VCaP (cell line): ENCODE data around the gene PLA2G4D.

Source experiments
- H3K27ac ChIP-seq: fragments of 450-650 bp; 2 replicates; pipeline ENCODE4 v1.5.1; 2017
- TF ChIP-seq, protein P1 (sequence below): fragments of 450-650 bp; conservative IDR thresholded peaks from 2 replicates; pipeline ENCODE4 v1.5.1; 2017; ENCODE audit warnings: mild to moderate bottlenecking, moderate library complexity

Gene PLA2G4D

DNA sequence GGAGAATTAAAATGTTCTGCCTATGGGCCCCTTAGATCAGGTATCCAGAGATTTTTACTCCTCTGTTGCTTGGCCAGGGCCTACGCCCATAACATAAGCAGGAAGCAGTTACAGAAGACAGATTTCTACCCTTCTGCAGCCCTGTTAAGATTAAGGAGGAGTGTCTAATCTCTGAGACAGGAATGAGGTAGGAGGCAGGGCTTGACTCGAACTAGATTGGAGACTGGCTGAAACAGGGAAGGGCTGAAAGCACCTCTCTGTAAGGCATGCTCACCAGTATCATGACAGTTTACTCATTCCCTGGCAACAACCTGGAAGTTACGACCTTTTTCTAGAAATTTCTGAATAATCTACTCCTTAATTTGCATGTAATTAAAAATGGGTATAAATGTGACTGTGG is 16.7 kb downstream of the PLA2G4D start:
- TF ChIP-seq, protein P1, sequence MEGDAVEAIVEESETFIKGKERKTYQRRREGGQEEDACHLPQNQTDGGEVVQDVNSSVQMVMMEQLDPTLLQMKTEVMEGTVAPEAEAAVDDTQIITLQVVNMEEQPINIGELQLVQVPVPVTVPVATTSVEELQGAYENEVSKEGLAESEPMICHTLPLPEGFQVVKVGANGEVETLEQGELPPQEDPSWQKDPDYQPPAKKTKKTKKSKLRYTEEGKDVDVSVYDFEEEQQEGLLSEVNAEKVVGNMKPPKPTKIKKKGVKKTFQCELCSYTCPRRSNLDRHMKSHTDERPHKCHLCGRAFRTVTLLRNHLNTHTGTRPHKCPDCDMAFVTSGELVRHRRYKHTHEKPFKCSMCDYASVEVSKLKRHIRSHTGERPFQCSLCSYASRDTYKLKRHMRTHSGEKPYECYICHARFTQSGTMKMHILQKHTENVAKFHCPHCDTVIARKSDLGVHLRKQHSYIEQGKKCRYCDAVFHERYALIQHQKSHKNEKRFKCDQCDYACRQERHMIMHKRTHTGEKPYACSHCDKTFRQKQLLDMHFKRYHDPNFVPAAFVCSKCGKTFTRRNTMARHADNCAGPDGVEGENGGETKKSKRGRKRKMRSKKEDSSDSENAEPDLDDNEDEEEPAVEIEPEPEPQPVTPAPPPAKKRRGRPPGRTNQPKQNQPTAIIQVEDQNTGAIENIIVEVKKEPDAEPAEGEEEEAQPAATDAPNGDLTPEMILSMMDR = no peak
- no peak overlapping the region for H3K27ac ChIP-seq

DNA sequence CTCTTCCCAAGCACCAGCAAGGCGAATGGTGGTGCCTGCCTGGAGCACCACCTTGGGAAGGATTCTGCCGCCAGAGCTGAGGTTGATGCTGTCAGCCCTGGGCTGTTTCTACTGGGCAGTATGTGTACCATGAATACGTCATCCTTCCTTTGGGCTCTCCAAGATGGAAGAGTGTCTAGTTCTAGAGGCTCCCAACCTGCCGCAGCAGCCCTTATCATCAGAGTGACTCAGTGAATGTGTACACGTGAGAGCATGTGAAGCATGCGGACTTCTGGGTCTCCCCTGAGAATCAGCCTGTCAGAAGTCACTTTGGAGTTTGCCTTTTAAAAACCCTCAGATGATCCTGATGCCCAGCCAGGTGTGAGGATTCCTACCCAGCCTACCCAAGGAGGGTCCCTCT is 20.9 kb downstream of the PLA2G4D start:
- no peak overlapping the region for H3K27ac ChIP-seq
- TF ChIP-seq, protein P1 = no peak

DNA sequence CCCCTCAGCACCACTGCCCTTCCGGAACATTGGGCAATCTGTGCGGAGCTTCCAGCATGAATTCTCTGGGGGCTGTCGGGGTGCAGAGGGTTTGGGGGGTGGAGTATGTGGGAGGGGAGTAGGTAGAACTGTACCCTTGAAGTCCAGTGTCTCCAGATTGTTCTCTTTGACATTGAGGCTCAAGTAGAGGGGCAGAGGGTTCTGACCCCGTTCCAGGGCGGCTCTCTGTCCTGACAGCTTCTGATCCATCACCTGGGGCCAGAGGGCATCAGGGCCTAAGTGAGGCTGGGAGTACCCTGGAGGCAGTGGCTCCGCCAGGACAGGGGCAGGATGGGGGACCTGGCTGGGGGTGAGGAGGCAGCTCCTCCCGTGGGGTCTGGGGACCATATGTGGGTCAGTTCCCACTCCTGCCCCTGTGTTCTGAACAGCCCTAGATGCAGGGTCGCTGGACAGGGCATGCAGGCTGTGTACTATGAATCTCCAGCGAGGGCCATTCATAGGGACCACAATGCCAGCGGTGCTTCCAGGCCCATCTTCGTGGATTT is 22.1 kb downstream of the PLA2G4D start:
- TF ChIP-seq, protein P1 = no peak

DNA sequence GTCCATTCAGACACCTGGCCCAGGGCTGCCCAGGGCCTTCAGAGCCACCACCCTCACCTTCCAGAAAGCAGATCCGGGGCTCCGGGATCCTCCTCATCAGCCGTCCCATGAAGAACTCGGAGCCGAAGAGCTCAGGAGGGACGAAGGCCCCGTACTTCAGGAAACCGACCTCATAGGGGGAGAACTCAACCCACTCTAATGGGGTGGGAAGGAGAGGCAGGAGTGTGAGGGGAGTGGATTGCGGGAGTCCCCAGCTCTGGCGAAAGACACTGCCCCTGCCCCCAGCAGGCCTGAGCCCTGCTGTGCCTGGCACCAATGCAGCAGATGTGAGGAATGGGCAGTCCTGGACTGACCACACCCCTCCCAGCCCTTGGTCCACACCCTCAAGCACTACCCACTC is 22.6 kb downstream of the PLA2G4D start:
- no peak overlapping the region for H3K27ac ChIP-seq
- TF ChIP-seq, protein P1 = no peak

More for the DNA sequence above, 22.1 kb downstream of the PLA2G4D start:
- no peak overlapping the region for H3K27ac ChIP-seq

DNA sequence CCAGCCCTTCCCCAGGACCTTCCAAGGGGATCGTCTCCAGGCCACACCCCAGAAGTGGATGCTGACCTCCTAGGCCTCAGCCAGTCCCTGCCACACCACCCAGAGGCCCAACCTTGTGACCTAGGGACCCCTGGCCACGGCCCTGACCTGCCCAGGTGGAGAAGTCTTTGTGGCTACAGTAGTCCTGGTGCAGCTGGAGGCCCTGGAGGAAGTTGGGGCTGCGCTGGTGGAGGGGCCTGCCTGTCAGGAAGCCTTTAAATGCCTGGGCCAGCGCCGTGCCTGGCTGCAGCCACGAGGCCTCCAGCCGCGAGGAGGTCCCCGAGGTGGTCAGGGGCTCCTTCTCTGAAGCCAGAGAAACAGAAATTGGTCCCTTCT is 23.4 kb downstream of the PLA2G4D start:
- TF ChIP-seq, protein P1 = no peak
- no peak overlapping the region for H3K27ac ChIP-seq

DNA sequence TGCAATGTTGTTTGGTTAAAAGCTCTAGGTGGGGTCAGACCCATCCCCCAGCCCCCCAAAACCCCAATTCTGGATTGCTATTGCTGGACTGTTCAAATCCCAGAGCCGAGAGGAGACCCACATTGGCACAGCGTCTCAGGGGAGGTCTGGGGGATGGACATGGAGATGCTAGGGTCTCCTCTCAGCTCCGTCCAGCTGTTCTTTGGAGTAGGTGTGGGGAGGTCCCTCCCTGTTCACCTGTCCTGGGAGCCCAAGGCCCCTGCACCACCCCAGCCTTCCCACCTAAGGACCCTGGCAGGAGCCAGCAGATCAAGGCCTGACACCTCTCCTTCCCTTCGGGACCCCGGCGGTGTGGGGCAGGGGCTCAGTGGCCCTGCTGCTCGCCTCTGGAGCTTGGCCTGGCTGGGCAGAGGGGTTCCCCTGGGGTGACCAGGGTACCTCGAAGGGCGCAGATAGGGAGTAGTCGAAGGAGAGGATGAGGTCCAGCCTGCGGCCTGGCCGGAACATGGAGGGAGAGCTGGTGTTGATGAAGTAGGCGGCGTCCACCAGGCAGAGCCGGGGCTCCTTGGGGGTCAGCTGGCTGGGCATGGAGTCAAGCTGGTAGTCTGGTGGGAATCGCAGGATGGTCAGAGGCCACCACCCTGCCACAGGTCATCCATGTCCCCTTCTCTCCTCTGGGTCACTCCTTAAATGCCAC is 23.9 kb downstream of the PLA2G4D start:
- TF ChIP-seq, protein P1 = no peak
- H3K27ac ChIP-seq = no peak overlapping the region

DNA sequence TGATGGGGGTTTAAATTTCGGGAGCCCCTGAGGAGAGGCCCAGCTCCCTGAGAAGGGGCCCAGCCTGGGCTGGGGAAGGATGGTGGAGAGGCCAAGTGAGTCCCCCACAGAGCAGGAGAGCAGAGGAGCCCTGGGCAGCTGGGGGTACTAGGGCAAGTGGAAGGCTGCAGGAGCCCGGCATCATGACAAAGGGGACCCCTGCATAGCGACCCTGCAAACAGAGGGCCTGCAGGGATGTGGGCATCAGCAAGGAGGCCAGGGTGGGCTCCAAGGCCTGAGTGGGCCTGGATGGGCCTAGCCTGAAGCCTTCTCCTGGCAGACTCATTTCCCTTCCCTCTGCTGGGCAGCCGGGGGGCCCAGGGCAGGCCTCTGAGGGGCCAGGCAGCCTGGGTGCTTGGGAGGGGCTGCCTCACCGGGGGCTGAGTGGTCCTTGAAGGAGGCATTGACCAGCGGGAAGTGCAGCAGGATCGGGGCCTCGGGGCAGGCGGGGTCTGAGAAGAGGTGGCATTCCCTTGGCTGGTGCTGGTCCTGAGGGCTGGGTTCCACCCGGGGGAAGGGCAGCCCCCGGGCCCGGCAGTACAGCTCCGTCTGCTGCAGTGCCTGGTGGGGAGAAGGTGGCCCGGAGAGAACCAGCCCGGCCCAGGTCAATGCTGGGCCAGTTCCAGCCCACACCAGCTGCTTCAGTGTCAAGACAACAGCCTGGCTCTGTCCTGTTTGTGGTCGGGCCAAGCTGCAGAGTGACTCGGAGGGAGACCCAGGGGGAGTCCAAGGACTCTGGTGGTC is 24.7 kb downstream of the PLA2G4D start:
- TF ChIP-seq, protein P1 = no peak
- no peak overlapping the region for H3K27ac ChIP-seq
